BE2C (cell line): ENCODE data around the gene DISC1.
"Not testable (repeated sequence)": the region's sequence is repeated elsewhere in the genome, so short reads cannot be mapped to it uniquely, and the experiment has no call there.

Experiments used
- DNase-seq: peaks from one replicate; pipeline ENCODE4 v3.0.0-alpha.2; 2020
- H3K27me3 ChIP-seq: fragments of 250-450 bp; sonication (Bioruptor Pico); 2 replicates; pipeline ENCODE4 v1.5.1; 2020; ENCODE audit warnings: mild to moderate bottlenecking
- H3K36me3 ChIP-seq: fragments of 250-450 bp; sonication (Bioruptor Pico); 2 replicates; pipeline ENCODE4 v1.5.1; 2020; ENCODE audit warnings: mild to moderate bottlenecking
- H3K4me1 ChIP-seq: fragments of 250-450 bp; sonication (Bioruptor Pico); 2 replicates; pipeline ENCODE4 v1.5.1; 2020
- H3K4me3 ChIP-seq: 2 replicates; pipeline ENCODE4 v1.5.1; 2011; ENCODE audit warnings: low read depth, low read length
- H3K9me3 ChIP-seq: fragments of 250-450 bp; sonication (Bioruptor Pico); 2 replicates; pipeline ENCODE4 v1.5.1; 2020
- CTCF ChIP-seq: IDR thresholded peaks from 2 replicates; pipeline ENCODE4 v1.5.1; 2012; ENCODE audit warnings: mild to moderate bottlenecking, low read depth, low read length

DISC1 gene

GRCh38 chr1:231665726-231666125 lies 39.1 kb downstream of the DISC1 start:
- no peak for TF ChIP-seq CTCF
- Histone ChIP-seq H3K27me3 (no peaks in the 10 kb centered on the region), H3K36me3 (no peaks in the 10 kb centered on the region), H3K4me3 (no peak overlapping the region), H3K4me1 (no peaks in the 10 kb centered on the region; the same call in 1 of the 2 replicates), H3K9me3 (peaks cover 5% of the 10 kb centered on the region; the same call in 1 of the 2 replicates)
- no peak for DNase-seq

- H3K27me3 ChIP-seq, result no peaks in the 10 kb centered on the region
- H3K36me3 ChIP-seq, result no peaks in the 10 kb centered on the region
- H3K9me3 ChIP-seq, result peaks cover 5% of the 10 kb centered on the region; the same call in 1 of the 2 replicates
- TF ChIP-seq CTCF, result no peak
- no peak for DNase-seq
- no peak overlapping the region for H3K4me3 ChIP-seq
- no peaks in the 10 kb centered on the region; the same call in 1 of the 2 replicates for H3K4me1 ChIP-seq
Measured at GRCh38 chr1:231666220-231666936, 39.8 kb downstream of the DISC1 start.

GRCh38 chr1:231666937-231667608 lies 40.5 kb downstream of the DISC1 start:
- H3K4me3 ChIP-seq, result no peak overlapping the region
- no peaks in the 10 kb centered on the region for H3K27me3 ChIP-seq
- H3K4me1 ChIP-seq, result no peaks in the 10 kb centered on the region; the same call in 1 of the 2 replicates
- no peaks in the 10 kb centered on the region for H3K36me3 ChIP-seq
- H3K9me3 ChIP-seq, result peaks cover 5% of the 10 kb centered on the region; the same call in 1 of the 2 replicates
- TF ChIP-seq CTCF, result no peak
- DNase-seq, result no peak

- Histone ChIP-seq H3K36me3 (no peaks in the 10 kb centered on the region), H3K9me3 (peaks cover 5% of the 10 kb centered on the region; the same call in 1 of the 2 replicates), H3K4me1 (no peaks in the 10 kb centered on the region; the same call in 1 of the 2 replicates), H3K4me3 (no peak overlapping the region), H3K27me3 (no peaks in the 10 kb centered on the region)
- no peak for DNase-seq
- no peak for TF ChIP-seq CTCF
Measured at GRCh38 chr1:231667896-231668506, 41.4 kb downstream of the DISC1 start.

GRCh38 chr1:231668826-231669225 lies 42.2 kb downstream of the DISC1 start:
- Histone ChIP-seq H3K4me1 (no peaks in the 10 kb centered on the region; the same call in 1 of the 2 replicates), H3K4me3 (no peak overlapping the region), H3K27me3 (no peaks in the 10 kb centered on the region), H3K9me3 (peaks cover 5% of the 10 kb centered on the region; the same call in 1 of the 2 replicates), H3K36me3 (no peaks in the 10 kb centered on the region)
- no peak for DNase-seq
- TF ChIP-seq CTCF, result no peak

GRCh38 chr1:231669864-231670621 lies 43.5 kb downstream of the DISC1 start:
- DNase-seq, H3K27me3 ChIP-seq, H3K4me3 ChIP-seq, H3K4me1 ChIP-seq, H3K36me3 ChIP-seq, H3K9me3 ChIP-seq: not testable (repeated sequence)
